NK-92 (cell line): ENCODE data around the gene COL18A1.

Source experiments
- DNase-seq: peaks from one replicate; lab custom pipeline; 2025; ENCODE audit not compliant: unreplicated experiment; lab: John Stamatoyannopoulos, UW

The COL18A1 gene

GRCh38 chr21:45477176-45478114 lies 72.5 kb downstream of the COL18A1 start:
- no peak for DNase-seq

GRCh38 chr21:45478115-45478801 lies 73.3 kb downstream of the COL18A1 start:
- no peak for DNase-seq

- no peak for DNase-seq
Measured at GRCh38 chr21:45478816-45479669, 74.1 kb downstream of the COL18A1 start.

- no peak for DNase-seq
Measured at GRCh38 chr21:45479691-45480675, 75.0 kb downstream of the COL18A1 start.

GRCh38 chr21:45480701-45481500 lies 75.9 kb downstream of the COL18A1 start:
- no peak for DNase-seq

GRCh38 chr21:45481566-45481965 lies 76.6 kb downstream of the COL18A1 start:
- no peak for DNase-seq

- DNase-seq = no peak
Measured at GRCh38 chr21:45481977-45482898, 77.3 kb downstream of the COL18A1 start.

- no peak for DNase-seq
Measured at GRCh38 chr21:45482899-45483821, 78.2 kb downstream of the COL18A1 start.

GRCh38 chr21:45484318-45484717 lies 79.4 kb downstream of the COL18A1 start:
- DNase-seq = no peak

GRCh38 chr21:45485686-45486442 lies 80.9 kb downstream of the COL18A1 start:
- DNase-seq = no peak

GRCh38 chr21:45486443-45487160 lies 81.6 kb downstream of the COL18A1 start:
- DNase-seq = no peak

- DNase-seq = no peak
Measured at GRCh38 chr21:45487161-45487806, 82.3 kb downstream of the COL18A1 start.

GRCh38 chr21:45487891-45488600 lies 83.1 kb downstream of the COL18A1 start:
- DNase-seq = no peak

GRCh38 chr21:45488931-45489721 lies 84.2 kb downstream of the COL18A1 start:
- no peak for DNase-seq
